ENCODE measurements around the gene ECEL1. TPM values are rescaled to one million over a fixed set of nuclear protein-coding genes. Genes with fewer than 3 reads are reported as not detected.
A peak's percentile ranks its signal among the peaks of the same experiment; 100 is the strongest.

ECEL1 gene
- total RNA-seq, 4 donors from 2014 or later = not detected

DNA sequence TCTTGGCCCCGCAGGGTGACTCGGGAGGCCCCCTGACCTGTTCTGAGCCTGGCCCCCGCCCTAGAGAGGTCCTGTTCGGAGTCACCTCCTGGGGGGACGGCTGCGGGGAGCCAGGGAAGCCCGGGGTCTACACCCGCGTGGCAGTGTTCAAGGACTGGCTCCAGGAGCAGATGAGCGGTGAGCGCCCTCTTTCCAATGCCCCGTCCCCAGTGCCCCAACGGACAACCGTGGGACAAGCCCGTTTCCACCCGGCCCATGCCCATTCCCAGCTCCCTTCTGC lies 35.7 kb upstream of the ECEL1 start:
- Histone ChIP-seq H3K27ac (no peak overlapping the region), H3K36me3 (no peaks in the 10 kb centered on the region), H3K4me1 (peaks cover 0 to 25% (median 16%) of the 10 kb centered on the region in 4 donors), H3K9me3 (no peaks in the 10 kb centered on the region), H3K27me3 (peaks cover 0 to 27% of the 10 kb centered on the region in 2 donors), H3K4me3 (no peak overlapping the region)
- no peak for DNase-seq
- TF ChIP-seq, protein P1, sequence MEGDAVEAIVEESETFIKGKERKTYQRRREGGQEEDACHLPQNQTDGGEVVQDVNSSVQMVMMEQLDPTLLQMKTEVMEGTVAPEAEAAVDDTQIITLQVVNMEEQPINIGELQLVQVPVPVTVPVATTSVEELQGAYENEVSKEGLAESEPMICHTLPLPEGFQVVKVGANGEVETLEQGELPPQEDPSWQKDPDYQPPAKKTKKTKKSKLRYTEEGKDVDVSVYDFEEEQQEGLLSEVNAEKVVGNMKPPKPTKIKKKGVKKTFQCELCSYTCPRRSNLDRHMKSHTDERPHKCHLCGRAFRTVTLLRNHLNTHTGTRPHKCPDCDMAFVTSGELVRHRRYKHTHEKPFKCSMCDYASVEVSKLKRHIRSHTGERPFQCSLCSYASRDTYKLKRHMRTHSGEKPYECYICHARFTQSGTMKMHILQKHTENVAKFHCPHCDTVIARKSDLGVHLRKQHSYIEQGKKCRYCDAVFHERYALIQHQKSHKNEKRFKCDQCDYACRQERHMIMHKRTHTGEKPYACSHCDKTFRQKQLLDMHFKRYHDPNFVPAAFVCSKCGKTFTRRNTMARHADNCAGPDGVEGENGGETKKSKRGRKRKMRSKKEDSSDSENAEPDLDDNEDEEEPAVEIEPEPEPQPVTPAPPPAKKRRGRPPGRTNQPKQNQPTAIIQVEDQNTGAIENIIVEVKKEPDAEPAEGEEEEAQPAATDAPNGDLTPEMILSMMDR (IDR thresholded peaks at IDR 0.05) = no peak
- TF ChIP-seq POLR2A (IDR thresholded peaks at IDR 0.05) = no peak

DNA sequence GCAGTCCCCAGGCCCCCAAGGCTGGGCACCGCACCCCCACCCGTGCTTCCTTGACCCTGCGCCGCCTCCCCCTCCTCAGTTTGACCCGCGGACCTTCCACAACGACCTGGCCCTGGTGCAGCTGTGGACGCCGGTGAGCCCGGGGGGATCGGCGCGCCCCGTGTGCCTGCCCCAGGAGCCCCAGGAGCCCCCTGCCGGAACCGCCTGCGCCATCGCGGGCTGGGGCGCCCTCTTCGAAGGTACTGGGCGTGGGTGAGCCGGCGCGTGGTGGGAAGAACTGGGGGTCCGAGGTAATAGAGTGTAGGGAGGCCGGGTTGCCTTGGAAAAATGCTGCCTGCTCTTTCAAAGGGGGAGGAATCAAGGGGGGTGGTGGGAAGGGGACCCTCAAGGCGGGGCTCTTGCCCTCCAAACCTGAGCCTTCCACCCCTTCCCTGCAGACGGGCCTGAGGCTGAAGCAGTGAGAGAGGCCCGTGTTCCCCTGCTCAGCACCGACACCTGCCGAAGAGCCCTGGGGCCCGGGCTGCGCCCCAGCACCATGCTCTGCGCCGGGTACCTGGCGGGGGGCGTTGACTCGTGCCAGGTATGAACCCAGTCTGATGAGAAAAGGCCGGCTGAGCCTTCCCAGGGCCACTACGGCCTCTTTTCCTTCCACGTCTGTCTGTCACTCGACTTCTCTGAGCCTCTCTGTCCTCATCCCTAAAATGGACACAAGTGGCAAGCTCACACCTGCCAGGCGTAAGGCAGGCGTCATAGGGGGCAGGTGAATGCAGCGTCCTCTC lies 35.2 kb upstream of the ECEL1 start:
- TF ChIP-seq, protein P1 (IDR thresholded peaks at IDR 0.05) = no peak
- TF ChIP-seq POLR2A (IDR thresholded peaks at IDR 0.05) = no peak
- Histone ChIP-seq H3K4me1 (peaks cover 0 to 25% (median 16%) of the 10 kb centered on the region in 4 donors), H3K27me3 (peaks cover 0 to 27% of the 10 kb centered on the region in 2 donors), H3K4me3 (peak overlapping the region in 2 of 4 donors; percentile 37 to 38), H3K36me3 (no peaks in the 10 kb centered on the region), H3K9me3 (no peaks in the 10 kb centered on the region), H3K27ac (no peak overlapping the region)
- no peak for DNase-seq

GRCh38 chr2:232521959-232522622 lies 34.5 kb upstream of the ECEL1 start:
- no peak overlapping the region for H3K27ac ChIP-seq
- no peak for TF ChIP-seq POLR2A (IDR thresholded peaks at IDR 0.05)
- TF ChIP-seq, protein P1 (IDR thresholded peaks at IDR 0.05) = peak; percentile 32 to 94 (median 84)
- no peaks in the 10 kb centered on the region for H3K9me3 ChIP-seq
- H3K36me3 ChIP-seq = no peaks in the 10 kb centered on the region
- peaks cover 0 to 27% of the 10 kb centered on the region in 2 donors for H3K27me3 ChIP-seq
- peak; percentile 39 to 78 (median 74) for DNase-seq
- H3K4me1 ChIP-seq = peaks cover 0 to 25% (median 16%) of the 10 kb centered on the region in 4 donors
- H3K4me3 ChIP-seq = peak overlapping the region in 3 of 4 donors; percentile 37 to 39 (median 38)

DNA sequence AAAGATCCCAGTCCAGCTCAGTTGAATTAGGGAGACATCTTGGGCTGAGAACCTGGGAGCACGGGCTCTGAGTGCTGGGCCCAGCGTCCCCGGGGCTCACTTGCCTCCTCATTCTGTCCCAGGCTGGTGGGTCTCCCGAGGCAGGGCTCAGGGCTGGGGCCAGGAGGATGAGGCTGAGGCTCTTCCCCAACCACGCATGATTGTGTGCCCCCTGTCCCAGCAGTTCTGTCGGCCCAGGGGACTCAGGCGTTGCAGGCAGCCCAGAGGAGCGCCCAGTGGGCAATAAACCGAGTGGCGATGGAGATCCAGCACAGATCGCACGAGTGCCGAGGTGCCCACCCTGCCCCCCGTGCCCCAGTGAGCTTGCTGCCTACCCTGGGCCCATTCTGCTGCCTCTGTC lies 33.5 kb upstream of the ECEL1 start:
- Histone ChIP-seq H3K36me3 (no peaks in the 10 kb centered on the region), H3K4me3 (no peak overlapping the region), H3K4me1 (peaks cover 0 to 25% (median 16%) of the 10 kb centered on the region in 4 donors), H3K27me3 (peaks cover 0 to 27% of the 10 kb centered on the region in 2 donors), H3K9me3 (no peaks in the 10 kb centered on the region), H3K27ac (no peak overlapping the region)
- DNase-seq = no peak
- TF ChIP-seq POLR2A (IDR thresholded peaks at IDR 0.05) = no peak
- TF ChIP-seq, protein P1 (IDR thresholded peaks at IDR 0.05) = no peak

GRCh38 chr2:232520489-232520888 lies 32.9 kb upstream of the ECEL1 start:
- H3K27ac ChIP-seq = no peak overlapping the region
- no peak for TF ChIP-seq POLR2A (IDR thresholded peaks at IDR 0.05)
- TF ChIP-seq, protein P1 (IDR thresholded peaks at IDR 0.05) = no peak
- no peaks in the 10 kb centered on the region for H3K9me3 ChIP-seq
- H3K36me3 ChIP-seq = no peaks in the 10 kb centered on the region
- no peak overlapping the region for H3K4me3 ChIP-seq
- H3K4me1 ChIP-seq = peaks cover 0 to 25% (median 16%) of the 10 kb centered on the region in 4 donors
- no peak for DNase-seq
- peaks cover 0 to 27% of the 10 kb centered on the region in 2 donors for H3K27me3 ChIP-seq

Data from Peyer's patch (tissue), 4 donors.